ENCODE results near the gene AKAP13.
"Not testable (repeated sequence)": the region's sequence is repeated elsewhere in the genome, so short reads cannot be mapped to it uniquely, and the experiment has no call there.

The AKAP13 gene, protein sequence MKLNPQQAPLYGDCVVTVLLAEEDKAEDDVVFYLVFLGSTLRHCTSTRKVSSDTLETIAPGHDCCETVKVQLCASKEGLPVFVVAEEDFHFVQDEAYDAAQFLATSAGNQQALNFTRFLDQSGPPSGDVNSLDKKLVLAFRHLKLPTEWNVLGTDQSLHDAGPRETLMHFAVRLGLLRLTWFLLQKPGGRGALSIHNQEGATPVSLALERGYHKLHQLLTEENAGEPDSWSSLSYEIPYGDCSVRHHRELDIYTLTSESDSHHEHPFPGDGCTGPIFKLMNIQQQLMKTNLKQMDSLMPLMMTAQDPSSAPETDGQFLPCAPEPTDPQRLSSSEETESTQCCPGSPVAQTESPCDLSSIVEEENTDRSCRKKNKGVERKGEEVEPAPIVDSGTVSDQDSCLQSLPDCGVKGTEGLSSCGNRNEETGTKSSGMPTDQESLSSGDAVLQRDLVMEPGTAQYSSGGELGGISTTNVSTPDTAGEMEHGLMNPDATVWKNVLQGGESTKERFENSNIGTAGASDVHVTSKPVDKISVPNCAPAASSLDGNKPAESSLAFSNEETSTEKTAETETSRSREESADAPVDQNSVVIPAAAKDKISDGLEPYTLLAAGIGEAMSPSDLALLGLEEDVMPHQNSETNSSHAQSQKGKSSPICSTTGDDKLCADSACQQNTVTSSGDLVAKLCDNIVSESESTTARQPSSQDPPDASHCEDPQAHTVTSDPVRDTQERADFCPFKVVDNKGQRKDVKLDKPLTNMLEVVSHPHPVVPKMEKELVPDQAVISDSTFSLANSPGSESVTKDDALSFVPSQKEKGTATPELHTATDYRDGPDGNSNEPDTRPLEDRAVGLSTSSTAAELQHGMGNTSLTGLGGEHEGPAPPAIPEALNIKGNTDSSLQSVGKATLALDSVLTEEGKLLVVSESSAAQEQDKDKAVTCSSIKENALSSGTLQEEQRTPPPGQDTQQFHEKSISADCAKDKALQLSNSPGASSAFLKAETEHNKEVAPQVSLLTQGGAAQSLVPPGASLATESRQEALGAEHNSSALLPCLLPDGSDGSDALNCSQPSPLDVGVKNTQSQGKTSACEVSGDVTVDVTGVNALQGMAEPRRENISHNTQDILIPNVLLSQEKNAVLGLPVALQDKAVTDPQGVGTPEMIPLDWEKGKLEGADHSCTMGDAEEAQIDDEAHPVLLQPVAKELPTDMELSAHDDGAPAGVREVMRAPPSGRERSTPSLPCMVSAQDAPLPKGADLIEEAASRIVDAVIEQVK (N-terminal part only)

DNA sequence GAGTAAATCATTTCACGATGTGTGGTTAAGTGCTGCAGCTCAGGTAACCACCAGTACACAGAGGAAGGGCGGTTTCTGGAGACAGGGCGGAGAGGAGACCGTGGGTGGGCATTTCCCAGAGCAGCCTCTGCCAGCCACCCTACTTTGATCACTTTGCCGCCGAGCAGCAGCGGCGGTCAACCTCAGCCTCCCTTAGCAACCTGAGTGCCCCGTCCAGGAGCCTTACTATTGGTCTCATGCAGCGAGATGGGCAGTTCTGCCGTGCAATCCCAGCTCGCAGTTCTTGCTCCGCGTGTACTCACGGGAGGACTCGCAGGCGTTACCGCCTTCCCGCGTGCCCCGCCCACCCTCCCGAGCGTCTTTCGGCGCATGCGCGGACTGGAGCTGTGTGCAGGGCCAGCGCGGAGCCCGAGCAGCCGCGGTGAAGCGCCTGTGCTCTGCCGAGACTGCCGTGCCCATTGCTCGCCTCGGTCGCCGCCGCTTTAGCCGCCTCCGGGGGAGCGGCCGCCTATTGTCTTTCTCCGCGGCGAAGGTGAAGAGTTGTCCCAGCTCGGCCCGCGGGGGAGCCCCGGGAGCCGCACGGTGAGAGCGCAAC is at the start of gene AKAP13:
AKAP13 (plus strand) TSS at position 387 of the 595 bp plus-strand sequence. CDS start 105,118 bp downstream, outside the sequence.
- DNase-seq, result peak; percentile 98

GRCh38 chr15:85330901-85331588 is 49.4 kb upstream of the AKAP13 start:
- DNase-seq, result peak; percentile 87

GRCh38 chr15:85331655-85332285 is 48.6 kb upstream of the AKAP13 start:
- no peak for DNase-seq

DNA sequence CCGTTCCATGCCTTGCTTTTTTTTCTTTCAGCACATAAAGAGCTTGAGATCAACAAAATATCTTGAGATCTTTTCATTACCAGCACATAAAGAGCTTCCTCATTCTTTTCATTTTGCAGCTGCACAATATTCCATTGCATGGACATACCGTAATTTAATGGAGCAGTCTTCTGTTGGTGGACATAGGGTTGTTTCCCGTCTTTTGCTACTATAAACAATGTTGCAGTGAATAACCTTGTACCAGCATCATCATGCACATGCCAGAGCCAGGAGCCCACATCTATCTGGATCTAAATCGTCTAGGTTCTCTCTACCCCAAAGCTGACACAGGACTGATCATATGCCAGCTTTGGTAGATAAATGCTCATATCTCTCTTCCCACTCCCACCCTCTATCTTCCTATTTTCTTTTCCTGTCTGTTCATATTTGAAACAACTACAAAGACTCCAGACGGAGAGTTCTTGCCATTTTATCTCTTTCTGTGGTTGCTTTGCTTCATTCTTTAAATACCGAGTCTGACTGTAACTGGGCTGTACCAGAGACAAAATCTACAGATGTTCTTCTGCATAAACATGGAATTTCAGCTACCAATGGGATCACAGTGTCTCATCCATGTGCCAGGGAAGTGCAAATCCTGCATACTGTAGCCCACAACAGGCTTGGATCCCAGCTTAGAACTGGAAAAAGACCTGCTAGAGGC is 47.1 kb upstream of the AKAP13 start:
- DNase-seq, result no peak

- DNase-seq, result no peak
These were observed 46.2 kb upstream of the AKAP13 start for GRCh38 chr15:85334241-85334640.

DNA sequence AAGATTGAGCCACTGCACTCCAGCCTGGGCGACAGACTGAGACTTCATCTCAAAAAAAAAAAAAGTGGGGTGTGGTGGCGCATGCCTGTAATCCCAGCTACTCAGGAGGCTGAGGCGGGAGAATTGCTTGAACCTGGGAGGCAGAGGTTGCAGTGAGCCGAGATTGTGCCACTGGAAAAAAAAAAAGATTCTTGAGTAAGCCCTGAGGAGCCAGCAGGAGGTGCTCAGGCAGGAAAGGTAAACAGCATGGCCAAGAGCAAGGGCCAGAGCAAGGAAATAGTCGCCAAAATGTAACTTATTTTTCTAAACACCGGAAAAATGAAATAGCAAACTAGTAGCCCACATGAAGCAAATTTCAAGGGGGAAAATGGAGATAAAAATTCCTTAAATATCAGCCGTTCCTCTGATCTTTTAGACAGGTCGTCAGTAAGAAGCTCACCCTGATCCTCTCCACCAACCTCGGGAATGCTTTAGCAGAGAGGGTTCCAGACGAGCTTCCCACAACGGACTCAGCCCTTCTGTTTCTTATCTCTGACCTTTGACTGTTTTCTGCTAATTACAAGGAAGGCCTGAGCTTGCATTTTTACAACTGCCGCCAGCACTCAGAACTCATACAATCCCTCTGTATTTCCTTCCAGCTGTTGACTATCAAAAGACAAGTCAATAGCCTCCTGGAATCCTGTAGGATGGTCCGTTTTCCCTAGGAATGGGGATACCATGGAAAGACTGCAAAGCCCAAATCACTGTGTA is 45.0 kb upstream of the AKAP13 start:
- DNase-seq, result no peak

DNA sequence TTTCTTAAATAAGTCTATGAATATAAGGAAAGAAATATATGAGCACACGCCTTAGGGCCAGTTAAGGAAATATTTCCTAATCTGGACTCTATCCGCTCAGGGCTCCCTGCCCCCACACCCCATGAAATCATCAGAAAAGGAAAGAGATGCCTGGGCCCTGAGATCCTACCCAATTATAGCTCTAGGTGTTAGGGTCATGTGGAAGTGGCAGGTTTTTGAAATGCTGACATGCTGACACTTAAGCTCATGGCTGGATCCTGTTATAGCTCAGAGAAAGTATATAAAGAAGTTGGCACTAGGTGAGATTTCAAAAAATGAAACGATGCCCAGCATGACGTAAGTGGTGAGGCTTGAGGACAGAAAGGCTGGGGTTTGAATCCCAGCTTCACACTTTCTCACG is 43.5 kb upstream of the AKAP13 start:
- no peak for DNase-seq

DNA sequence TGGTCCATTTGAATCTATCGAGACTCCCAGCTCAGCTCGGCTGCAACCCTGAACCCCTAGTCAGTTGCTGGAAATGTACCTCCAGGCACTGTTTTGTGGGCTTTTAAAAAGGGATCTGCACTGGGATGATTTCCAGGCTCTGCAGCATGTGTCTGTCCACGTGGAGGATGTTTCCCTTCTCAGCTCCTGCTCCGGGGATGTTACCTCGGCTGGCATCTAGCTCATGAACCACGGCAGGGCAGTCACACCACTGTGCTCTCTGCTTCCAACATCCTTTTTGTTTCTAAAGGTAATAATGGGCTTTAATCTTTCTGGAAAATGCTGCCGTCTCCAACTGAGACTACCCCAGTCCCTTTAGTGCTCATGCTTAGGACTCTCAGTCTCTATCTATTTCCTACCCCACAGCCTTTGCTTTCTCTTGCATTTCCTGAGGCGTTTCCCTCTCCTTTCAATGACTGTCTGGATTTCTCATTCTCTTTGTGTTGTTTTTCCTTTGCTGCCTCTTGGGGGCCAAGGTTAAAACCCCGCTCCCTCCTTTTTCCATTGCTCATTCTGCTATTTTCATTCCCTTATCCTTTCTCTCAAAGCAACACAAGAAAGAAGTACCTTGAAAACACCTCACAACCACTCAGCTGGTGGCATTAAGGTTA is 42.9 kb upstream of the AKAP13 start:
- DNase-seq, result no peak

DNA sequence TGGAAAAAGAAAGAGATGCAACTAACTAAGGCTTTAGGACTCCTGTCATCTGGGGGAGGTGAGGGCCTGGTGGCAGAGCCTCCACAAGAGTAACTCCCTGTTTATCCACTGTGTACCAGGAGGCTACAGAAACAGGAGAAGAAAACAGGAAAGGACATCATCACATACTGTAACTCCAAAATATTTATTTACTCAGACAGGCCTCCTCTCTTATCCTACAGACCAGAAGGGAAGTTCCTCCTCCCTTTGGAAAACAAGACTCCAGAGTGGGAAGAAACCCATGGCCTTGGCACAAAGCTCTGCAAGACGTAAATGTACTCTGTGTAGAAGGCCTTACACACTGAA is 40.1 kb upstream of the AKAP13 start:
- DNase-seq, result no peak

DNA sequence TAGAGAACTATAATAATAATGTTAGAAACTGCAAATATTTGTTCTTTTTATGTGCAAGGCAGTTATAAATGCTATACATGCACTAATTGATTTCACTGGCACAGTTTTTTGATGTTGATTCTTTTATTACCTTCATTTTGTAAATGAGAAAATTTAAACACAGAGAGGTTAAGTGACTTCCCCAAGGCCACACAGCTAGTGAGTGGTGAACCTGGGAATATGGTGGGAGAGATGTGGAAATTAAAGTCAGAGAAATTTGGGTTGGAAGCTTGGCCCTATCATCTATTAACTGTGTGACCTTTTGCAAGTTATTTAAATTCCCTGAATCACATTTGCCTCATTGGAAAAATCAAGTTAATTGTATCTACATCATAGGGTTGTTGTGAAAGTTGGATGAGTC is 39.6 kb upstream of the AKAP13 start:
- DNase-seq, result no peak

DNA sequence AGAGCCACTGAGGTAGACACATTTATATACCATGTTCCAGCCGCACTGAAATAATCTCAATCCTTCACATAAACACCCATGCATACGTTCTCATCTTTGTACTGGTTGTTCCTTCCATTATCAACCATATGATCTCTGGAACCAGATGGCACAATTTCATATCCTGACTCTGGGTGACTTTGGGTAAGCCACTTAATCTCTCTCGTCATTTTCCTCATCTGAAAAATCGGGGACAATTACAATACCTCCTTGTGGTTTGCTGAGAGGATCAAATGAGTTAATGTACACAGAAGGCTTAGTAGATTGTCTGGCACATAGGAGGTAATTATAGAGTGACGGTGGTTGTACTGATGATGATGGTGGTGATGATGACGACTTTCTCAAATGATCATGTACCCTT is 38.2 kb upstream of the AKAP13 start:
- not testable (repeated sequence) for DNase-seq

DNA sequence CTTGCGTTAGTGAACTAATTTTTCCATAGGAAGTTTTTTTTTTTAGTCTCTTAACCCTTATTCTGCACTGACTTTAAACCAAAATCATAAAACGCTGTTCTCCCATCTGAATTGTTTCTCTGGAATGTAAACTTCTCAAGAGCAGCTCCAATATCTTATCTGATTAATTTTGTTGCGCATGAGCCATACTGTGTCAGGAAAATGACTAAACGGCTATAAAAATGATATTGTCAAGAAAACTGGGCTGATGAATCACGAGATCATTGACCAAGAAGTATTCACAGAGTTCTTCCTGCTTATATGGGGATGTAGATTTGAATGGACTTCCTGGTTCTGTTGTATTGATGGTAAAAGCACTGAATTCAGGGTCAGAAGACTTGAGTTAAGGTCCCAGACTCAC is 37.0 kb upstream of the AKAP13 start:
- DNase-seq, result not testable (repeated sequence)

DNA sequence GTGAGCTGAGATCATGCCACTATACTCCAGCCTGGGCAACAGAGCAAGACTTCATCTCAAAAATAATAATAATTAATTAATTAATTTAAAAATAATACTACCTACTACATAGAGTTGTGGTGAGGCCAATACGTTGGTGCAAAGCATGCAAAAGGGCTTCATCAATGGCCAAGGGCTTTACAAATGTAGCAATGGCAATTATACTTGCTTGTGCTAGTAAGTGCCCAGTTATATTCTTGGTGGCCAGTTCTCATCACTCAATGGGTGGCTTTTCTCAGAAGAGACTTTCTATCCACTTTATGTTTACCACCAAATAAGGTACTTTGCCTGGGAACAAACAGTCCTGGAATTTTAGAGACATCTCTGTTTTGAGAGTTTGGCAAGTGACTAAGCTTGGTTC is 36.2 kb upstream of the AKAP13 start:
- not testable (repeated sequence) for DNase-seq

DNA sequence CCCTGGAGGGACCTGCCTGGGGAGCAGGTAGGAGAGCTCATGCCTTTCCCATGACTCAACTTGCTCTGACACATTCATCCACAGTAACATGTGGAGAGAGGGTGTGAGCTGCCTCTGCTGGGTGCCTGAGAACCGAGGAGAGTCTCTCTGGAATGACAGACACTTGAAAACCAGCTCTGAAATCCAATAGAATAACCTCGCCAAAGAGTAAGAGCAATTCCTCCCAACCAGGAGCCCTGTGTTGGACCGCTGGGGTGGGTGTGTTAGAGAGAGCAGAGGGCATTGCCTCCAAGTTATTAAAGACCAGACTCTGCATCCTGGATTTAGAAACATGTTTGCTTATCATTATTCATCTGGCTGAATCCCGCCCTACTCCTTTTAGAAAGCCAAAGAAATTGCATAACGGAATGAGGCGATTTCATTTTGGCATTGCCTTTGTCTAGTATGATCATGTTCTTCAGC is 35.7 kb upstream of the AKAP13 start:
- not testable (repeated sequence) for DNase-seq

DNA sequence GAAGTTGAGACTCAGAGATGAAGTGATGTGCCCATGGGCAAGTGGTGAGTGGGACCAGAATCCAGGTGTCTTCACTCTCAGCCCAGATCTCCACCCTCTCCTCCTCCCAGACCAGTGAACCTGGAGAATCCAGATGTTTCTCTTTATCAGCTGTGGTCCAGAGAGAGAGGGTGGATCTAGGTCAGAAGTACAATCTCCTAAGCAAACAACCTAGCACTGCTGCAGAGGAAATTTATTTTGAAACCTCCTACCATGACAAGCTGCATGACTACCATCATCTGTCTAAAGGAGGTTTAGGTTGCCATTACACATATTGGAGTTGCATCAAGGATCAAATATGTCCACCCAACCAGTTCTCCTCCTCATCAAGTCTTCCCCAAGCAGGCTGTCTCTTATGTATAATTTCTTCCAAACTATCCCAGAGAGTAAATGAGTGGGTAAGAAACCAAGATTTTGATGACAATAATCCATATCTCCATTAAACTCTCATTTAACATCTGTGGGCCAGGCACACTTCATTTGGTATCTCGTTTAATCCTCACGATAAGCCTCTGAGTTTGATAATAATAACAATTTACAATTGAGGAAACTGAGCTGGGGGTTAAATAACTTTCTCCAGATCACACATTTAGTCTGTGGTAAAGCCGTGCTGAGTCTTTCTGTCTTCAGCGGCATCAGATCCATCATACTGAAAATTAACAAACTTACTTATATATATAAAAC is 35.0 kb upstream of the AKAP13 start:
- not testable (repeated sequence) for DNase-seq

DNA sequence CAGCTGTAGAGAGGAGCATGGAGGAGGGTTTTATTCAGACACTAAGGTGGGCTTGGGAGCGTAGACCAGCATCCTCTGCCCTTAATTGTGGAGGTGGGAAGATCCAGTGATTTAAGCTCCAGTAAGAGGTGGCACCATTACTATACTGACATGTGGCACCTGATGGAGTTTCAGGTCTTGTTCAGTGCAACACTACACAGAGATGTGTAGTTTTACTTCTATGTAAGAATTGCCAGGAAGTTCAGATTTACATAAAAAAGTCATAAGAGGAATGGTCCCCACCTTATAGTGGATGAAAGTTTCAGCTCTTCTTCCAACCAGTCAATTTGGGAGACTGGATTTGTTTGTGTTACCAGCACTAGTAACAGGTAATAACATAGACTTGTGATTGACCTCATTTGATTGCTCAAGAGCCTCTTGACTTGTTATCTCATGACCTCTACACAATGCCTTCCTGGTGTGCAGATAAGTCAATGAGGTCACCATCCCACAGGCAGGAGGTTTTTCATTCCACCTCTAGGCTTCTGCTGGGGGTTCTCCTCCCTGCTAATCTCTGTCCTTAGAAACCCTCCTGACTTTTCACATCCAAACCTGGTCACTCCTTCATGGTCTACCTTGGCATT is 33.8 kb upstream of the AKAP13 start:
- DNase-seq, result not testable (repeated sequence)

- DNase-seq, result not testable (repeated sequence)
These were observed 32.9 kb upstream of the AKAP13 start for GRCh38 chr15:85347264-85348047.
